ENCODE measurements around the gene RGL4.
"Not testable (repeated sequence)": the region's sequence is repeated elsewhere in the genome, so short reads cannot be mapped to it uniquely, and the experiment has no call there.

The RGL4 gene

GRCh38 chr22:23698673-23699235 is 7.9 kb downstream of the RGL4 start:
- no peak for DNase-seq

DNA sequence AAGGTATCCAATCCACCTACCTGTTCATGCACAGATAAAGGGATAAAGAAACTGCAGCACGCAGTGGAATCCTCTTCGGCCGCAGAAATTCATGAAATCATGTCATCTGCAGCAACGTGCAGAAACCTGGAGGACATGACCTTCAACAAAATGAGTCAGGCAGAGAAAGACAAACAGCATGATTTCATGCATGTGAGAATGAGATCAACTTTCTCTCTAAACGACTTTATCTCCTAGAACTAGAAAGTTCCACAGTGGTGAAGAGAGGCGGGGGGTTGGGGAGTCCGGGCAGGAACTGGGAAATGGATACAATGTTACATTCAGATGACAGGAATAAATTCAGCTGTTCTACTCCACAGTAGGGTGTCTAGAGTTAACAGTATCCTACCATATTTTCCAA is 9.9 kb downstream of the RGL4 start:
- no peak for DNase-seq

DNA sequence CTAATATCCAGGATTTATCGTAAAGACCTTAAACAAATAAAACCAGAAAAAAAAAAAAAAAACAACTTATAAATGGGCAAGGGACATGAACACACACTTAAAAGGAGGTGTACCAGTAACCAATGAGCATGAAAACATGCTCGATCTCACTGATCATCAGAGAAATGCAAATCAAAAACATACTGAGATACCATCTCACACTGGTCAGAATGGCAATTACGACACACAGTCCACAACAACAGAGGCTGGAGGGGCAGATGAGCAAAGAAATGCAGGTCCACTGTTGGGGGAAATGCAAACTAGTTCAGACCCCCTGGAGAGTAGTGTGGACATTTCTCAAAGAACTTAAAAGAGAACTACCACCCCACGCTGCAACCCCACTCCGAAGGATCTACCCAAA is 13.2 kb downstream of the RGL4 start:
- no peak for DNase-seq

- no peak for DNase-seq
Measured at GRCh38 chr22:23704829-23705228, 14.0 kb downstream of the RGL4 start.

DNA sequence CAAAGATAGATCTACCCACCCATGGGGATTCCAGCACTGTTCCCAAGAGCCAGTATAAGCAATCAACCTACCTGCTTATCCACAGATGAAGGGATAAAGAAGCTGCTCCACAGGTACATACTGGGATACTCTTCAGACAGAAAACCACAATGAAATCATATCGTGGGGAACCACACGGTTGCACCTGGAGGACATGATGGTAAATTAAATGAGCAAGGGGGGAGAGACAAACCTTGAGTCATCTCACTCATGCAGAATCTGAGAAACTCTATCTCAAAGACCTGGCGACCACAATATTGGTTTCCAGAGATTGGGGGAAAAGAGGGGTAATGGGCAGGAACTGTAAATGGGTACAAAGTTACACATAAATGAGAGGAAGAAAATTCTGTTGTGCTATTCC is 14.5 kb downstream of the RGL4 start:
- DNase-seq = no peak

GRCh38 chr22:23708270-23708669 is 17.5 kb downstream of the RGL4 start:
- no peak for DNase-seq

- no peak for DNase-seq
Measured at GRCh38 chr22:23709107-23709506, 18.3 kb downstream of the RGL4 start.

GRCh38 chr22:23712256-23712655 is 21.4 kb downstream of the RGL4 start:
- no peak for DNase-seq

DNA sequence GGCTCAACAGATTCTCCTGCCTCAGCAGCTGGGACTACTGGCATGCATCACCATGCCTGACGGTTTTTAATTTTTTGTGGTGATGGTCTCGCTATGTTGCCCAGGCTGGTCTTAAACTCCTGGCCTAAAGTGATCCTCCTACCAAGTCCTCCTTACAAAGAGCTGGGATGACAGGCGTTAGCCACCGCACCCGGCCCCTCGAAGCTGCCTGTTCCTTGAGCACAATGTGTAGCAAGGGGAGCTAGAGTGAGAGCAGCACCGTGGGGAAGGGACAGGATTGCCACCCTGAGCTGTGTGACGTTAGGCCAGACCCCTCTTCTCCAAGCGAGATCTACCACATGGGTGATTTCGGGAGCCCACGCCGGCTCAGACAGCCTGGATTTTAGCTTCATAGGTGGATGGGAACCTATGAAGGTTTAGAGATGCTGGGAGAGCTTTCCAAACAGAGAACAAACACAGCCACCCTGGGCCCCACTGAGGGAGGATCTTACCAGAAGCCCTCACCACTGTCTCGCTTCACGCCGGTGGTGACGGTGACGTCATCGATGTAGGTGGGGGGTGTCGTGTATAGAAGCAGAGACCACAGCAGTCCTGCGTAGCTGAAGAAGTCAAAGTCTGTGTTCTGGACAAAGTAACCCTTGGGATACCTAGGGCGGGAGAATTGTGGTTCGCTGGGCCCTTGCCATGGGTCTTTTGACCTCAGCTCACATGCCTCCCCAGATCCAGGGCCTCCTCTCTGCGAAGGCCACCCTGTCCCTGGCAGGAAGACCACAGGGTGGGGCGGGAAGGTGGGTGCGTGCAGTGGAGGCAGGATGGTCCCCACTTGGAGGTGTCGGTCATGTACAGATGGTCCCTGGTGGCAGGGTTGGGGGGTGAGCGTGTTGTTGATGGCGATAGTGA is 23.1 kb downstream of the RGL4 start:
- DNase-seq = no peak

DNA sequence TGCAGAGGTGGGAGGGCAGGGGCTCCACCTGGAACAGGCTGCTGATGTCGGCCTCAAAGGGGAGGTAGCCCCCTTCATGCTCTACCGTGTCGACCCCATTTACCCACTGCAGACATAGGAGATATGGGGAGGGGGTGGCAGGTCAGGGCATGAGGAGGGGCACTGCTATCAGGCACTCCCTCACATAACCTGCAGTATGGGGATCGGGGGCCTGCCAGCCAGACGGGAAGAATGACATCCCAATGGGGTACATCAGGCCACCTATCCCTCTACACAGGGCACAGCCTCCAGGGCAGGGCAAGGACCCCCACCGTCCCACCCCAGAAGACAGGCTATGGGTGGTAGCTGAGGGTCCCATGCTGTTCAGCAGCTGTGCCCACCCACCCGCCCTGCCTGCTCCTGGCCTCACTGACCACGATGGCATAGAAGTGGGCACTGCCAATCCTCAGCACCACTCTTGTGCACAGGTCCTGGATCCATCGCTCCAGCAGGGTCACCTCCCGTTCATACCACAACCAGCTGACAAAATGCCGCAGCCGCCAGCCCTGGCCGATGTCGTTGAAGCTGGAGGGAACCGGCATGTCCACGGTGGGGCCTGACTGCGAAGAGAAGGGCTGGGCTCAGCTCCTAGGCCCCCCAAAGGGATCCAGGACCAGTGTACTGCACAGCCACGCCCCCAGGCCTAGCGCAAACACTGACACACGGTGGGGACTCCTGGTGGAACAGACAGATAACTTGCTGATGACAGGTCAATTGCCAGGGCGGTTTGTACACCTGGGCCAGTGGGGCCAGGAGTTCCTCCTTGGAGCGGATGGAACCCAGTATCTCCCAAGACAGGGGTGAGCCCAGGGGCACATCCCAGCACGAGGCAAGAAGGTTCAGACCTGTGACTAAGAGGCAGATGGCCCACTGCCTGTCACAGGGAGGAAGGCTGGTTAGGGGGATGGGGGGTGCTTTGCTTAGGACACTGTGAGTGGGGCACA is 24.1 kb downstream of the RGL4 start:
- DNase-seq = no peak

DNA sequence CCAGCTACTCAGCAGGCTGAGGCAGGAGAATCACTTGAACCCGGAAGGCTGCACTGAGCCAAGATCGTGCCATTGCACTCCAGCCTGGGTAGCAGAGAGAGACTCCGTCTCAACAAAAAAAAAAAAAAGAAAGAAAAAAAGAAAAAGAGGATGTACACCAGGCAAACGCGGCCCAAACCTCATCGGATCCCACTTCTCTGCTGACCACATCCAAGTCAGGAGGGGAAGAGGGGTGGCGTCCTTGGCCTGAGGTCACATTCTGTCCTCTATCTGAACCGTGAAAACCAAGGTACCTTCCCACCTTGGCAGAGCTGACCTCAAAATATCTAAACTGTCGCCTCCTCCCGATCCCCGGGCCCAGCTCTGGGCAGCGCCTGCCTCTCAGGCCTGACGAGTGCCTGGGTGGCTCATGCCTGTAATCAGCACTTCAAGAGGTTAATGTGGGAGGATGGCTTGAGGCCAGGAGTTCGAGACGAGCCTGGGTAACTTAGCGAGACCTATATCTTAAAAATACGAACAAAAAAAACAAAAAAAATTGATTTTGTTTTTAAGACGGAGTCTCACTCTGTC is 25.1 kb downstream of the RGL4 start:
- DNase-seq = no peak

DNA sequence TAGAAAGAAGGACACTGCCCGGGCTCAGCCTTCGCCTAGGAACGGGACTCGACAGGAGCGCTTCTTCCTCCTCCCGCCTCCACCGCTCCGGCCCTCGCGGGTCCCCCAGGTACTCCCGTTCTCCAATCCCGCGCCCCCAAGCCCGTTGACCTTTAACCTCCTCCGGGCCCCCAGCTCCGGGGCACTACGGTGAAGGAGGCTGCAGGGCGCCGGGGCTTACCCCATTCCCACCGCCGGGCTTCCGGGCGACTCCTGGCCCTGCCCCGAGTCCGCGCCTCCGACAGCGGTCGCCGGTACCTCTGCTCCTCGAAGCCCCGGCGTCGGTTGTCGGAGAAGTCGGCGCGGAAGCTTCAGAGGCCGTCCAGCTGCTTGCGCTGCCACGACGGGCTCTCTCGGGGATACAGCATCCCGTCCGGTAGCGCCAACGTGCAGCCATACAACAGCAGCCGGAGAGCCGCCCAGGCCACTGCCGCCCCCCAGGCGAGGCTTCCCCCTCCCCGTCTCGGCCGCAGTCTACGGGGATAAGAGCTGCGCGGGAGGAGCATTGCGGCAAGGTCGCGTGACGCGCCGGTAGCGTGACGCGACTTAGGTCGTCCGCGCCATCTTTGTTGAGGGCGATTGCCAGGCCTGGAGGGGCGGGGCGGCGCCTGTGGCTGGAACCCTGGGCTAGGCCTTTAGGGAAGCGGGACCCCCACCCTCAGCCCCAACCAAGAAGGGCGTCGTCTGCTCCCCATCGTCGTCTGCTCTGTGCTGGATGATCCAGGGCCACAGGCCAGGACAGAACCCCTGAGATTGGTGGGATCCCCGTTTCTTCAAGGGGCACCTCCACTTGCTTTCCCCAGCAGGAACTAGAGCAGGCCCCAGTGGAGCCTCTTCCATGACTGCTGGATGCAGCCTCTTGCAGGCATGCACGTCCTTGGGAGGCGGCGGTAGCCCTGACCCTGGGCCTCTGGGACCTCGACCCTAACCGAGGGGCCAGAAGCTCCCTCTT is 26.3 kb downstream of the RGL4 start:
- peak; percentile 84 for DNase-seq

DNA sequence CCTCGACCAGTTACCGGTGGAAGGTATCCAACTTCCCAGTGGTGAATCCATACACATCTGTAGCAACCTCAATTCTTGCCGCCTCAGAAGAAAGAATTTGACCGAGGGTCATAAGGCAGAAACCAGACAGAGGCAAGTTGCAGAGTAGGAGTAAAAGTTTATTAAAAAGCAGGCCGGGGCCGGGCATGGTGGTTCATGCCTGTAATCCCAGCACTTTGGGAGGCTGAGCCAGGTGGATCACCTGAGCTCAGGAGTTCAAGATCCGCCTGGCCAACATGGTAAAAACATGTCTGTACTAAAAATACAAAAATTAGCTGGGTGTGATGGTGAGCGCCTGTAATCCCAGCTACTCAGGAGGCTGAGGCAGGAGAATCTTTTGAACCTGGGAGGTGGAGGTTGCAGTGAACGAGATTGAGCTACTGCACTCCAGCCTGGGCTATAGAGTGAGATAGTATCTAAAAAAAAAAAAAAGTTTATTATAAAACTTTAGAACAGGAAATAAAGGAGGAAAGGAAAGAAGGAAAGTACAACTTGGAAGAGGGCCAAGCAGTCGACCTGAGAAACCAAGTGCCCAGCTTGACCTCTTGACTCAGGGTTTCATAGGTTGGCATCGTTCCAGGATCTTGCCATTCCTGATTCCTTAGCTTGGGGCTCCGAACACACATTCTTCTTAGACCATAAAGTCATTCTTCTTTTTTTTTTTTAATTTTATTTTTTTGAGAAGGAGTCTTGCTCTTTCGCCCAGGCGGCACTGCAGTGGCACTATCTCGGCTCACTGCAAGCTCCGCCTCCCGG is 27.8 kb downstream of the RGL4 start:
- no peak for DNase-seq

DNA sequence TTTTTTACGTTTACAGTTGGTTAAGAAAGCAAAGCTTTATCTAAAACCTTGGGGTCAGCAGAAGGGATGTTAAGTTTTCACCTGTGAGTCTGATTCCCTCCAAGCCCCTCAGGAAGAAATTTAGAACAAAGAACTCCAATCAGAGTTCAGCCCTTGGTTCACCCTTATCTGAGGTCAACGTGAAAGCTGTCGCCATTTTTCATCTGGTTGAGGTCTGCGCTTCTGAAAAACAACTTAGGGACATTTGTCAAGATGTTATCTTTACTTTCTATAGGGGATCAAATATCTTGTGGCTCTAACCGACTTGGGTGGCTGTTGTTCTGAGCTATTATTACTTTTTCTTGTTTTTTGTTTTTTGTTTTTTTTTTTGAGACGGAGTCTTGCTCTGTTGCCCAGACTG is 30.0 kb downstream of the RGL4 start:
- DNase-seq = no peak

- no peak for DNase-seq
Measured at GRCh38 chr22:23722160-23722559, 31.3 kb downstream of the RGL4 start.

DNA sequence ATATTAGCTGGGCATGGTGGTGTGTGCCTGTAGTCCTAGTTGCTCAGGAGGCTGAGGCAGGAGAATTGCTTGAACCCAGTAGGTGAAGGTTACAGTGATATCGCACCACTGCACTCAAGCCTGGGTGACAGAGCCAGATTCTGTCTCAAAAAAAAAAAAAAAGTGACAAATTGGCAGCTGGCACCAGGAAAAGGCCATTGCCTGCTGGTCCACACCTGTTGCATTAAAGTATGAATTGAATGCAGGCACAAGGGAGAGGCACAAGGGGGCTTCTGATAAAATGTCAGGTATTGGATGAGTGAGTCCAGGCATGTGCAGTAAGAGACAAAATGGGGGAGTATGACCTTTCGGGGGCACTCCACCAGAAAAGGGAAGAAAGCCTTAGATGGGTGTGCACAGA is 31.9 kb downstream of the RGL4 start:
- DNase-seq = no peak

DNA sequence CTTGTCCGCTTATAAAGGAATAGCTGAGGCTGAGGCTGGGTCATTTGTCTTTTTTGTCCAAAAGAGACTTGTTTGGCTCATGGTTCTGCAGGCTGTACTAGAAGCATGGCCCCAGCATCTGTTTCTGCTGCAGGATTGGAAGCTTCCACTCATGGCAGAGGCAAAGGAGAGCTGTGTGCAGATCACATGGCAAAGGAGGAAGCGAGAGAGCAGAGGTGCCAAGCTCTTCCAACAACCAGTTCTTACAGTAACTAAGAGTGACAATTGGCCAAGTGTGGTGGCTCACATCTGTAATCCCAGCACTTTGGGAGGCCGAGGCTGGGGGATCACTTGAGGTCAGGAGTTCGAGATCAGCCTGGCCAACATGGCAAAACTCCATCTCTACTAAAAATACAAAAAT is 37.3 kb downstream of the RGL4 start:
- DNase-seq = not testable (repeated sequence)

- no peak for DNase-seq
Measured at GRCh38 chr22:23737696-23738095, 46.9 kb downstream of the RGL4 start.

DNA sequence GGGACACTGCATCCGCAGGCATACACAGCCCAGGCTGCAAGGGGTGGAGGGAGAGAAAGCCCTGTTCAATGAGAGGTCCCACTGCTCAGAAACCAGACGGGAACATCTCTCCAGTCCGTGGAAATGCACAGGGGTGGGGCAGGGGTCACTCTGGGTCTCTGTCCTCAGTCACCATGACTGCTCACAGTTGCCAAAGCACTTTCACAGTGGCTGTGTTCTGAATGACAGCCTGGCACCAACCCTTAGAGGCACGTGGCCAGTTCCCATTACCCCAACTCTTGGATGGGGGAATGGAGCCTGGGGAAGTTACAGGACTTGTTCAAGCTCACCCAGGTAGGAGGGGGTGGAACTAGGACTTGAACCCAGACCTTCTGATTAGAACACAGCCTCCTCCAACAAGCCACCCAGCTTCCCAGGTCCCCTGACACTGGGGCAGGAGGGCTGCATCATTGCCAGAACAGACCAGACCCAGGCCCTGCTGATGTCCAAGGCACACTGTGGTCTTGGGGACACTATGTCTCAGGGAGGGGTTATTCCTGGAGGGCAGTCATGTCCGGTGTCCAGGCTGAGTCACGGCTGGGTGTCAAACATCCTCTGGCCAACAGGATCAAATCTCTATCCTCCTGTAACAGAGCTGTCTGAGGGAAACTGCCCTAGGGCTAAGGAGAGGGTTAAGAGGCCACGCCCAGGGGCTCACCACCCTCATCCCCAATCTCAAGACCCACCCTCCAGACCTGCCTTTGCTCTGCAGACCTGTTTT is 51.9 kb downstream of the RGL4 start:
- DNase-seq = no peak

GRCh38 chr22:23743303-23743705 is 52.5 kb downstream of the RGL4 start:
- no peak for DNase-seq
